ENCODE results near the gene CCDC83. TPM values are rescaled to one million over a fixed set of nuclear protein-coding genes. Genes with fewer than 3 reads are reported as not detected.
A peak's percentile ranks its signal among the peaks of the same experiment; 100 is the strongest.

CCDC83 gene
- polyA plus RNA-seq, 1 of the 3 experiments (the other 2 are of a cell fraction): not detected

- no peak for TF ChIP-seq USF2 (IDR thresholded peaks at IDR 0.05; ENCODE audit: borderline replicate concordance, low read depth, low read length)
- no peak for TF ChIP-seq USF1 (IDR thresholded peaks at IDR 0.05; ENCODE audit: borderline replicate concordance, low read depth)
- TF ChIP-seq FOXM1 (IDR thresholded peaks at IDR 0.05; ENCODE audit: low read depth): no peak
- TF ChIP-seq MEF2A (IDR thresholded peaks at IDR 0.05; ENCODE audit: borderline replicate concordance, low read depth): no peak
- no peak for TF ChIP-seq FOXJ3 (CRISPR knock-in tag; IDR thresholded peaks at IDR 0.05)
- peak; percentile 75 for TF ChIP-seq TCF12 (IDR thresholded peaks at IDR 0.05)
- TF ChIP-seq ELF1 (IDR thresholded peaks at IDR 0.05): no peak
- TF ChIP-seq EP300 (IDR thresholded peaks at IDR 0.05; ENCODE audit: borderline replicate concordance in 1 of 2, low read depth in 1 of 2, low read length in 1 of 2): peak in 1 of 2 experiments; percentile 29; a peak in 1 of 4 replicates
- TF ChIP-seq NFIC (IDR thresholded peaks at IDR 0.05; ENCODE audit: borderline replicate concordance): no peak
- TF ChIP-seq RFX5 (IDR thresholded peaks at IDR 0.05; ENCODE audit: low read length): peak; percentile 89
- no peak for TF ChIP-seq CTCF (IDR thresholded peaks at IDR 0.05)
- no peak for TF ChIP-seq RCOR1 (IDR thresholded peaks at IDR 0.05; ENCODE audit: low read length)
- no peak for TF ChIP-seq EZH2phosphoT487 (IDR thresholded peaks at IDR 0.05; ENCODE audit: borderline replicate concordance, low read depth)
- no peak for TF ChIP-seq POLR2AphosphoS5 (IDR thresholded peaks at IDR 0.05; ENCODE audit: low read depth, low read length)
- no peak for TF ChIP-seq GATA2 (CRISPR knock-in tag; IDR thresholded peaks at IDR 0.05)
- no peak for TF ChIP-seq RAD21 (IDR thresholded peaks at IDR 0.05; ENCODE audit: low read length)
- TF ChIP-seq TAF1 (IDR thresholded peaks at IDR 0.05; ENCODE audit: borderline replicate concordance, low read depth, low read length): 0 out of 2 replicates have a peak, but pooled peaks have one; percentile 19
- TF ChIP-seq MXI1 (IDR thresholded peaks at IDR 0.05; ENCODE audit: low read depth, low read length): no peak
- TF ChIP-seq JUND (IDR thresholded peaks at IDR 0.05): peak; percentile 84
- peak; percentile 64; the same call in 1 of the 2 replicates for TF ChIP-seq RXRA (IDR thresholded peaks at IDR 0.05; ENCODE audit: borderline replicate concordance, low read depth)
- no peak for TF ChIP-seq IRF3 (IDR thresholded peaks at IDR 0.05; ENCODE audit: low read depth, low read length)
These were observed 34.7 kb downstream of the CCDC83 start (continued) for GRCh38 chr11:85889676-85890579.
